Breast epithelium (tissue), 3 donors: ENCODE data around the gene AKT3.

Experiments used
- CTCF ChIP-seq, 3 donors: fragments of 450-650 bp; IDR thresholded peaks; one replicate each; pipeline ENCODE4 v1.5.1; 2016 to 2017; ENCODE audit warnings: antibody characterized with exemption in 3 of 3, mild to moderate bottlenecking in 3 of 3, moderate library complexity in 3 of 3
- POLR2AphosphoS5 ChIP-seq, 3 donors: sonication (generic); formaldehyde crosslinking; IDR thresholded peaks; one replicate each; pipeline ENCODE4 v1.6.1; 2017; ENCODE audit warnings: antibody characterized with exemption in 3 of 3

- TF ChIP-seq CTCF (IDR thresholded peaks at IDR 0.05), result no peak
- TF ChIP-seq POLR2AphosphoS5 (IDR thresholded peaks at IDR 0.05), result no peak
These were observed 301.5 kb downstream of the AKT3 start for GRCh38 chr1:243548516-243548915.
